Stimulated activated CD4-positive, alpha-beta T cell treated with anti-CD3 and anti-CD28 coated beads, Interleukin-12 subunit alpha, Interleukin-12 subunit beta, amount 100 ng/mL, for 4 hours (primary cell): ENCODE measurements around the gene SLC16A11.
"Not testable (repeated sequence)": the region's sequence is repeated elsewhere in the genome, so short reads cannot be mapped to it uniquely, and the experiment has no call there.

Experiments used
- DNase-seq: peaks from one replicate; pipeline ENCODE4 v3.0.0-alpha.2; 2020

SLC16A11 gene, protein sequence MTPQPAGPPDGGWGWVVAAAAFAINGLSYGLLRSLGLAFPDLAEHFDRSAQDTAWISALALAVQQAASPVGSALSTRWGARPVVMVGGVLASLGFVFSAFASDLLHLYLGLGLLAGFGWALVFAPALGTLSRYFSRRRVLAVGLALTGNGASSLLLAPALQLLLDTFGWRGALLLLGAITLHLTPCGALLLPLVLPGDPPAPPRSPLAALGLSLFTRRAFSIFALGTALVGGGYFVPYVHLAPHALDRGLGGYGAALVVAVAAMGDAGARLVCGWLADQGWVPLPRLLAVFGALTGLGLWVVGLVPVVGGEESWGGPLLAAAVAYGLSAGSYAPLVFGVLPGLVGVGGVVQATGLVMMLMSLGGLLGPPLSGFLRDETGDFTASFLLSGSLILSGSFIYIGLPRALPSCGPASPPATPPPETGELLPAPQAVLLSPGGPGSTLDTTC

DNA sequence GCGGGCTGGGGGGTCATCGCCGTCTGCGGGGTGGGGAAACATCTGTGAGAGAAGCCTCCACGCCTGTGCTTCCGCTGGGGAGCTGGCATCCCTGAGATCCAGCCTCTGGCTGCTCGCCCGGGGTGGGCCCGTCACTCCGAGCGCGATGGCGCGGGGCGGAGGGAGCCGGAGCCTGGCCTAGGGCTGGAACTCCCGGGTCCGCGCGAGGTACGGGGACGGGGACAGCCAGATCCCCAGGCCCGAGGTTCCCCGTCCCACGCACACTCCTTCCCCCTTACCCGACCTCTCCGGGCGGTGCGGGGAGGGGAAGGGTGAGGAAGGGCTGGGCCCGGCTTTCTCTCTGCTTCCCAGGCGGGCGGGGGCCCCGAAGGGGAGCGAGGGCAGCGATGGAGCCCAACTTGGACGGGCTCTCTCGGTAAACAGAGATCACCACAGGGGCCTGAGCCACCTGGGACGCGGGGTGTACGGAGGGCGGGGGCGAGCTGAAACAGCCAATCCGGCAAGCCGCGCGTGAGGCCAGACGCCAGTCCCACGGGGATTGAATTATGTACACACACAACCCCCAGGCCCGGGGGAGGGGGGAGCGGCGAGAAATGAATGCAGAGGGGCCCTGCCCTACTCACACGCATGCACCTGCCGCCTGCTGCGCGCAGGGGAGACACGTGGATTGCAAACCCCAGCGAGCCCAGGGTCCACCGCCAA, at the start of gene SLC16A11:
SLC16A11 (minus strand) TSS at position 596 of the 702 bp plus-strand sequence; CDS start at position 17, 579 bp downstream.
- peak; percentile 37 for DNase-seq

- DNase-seq: not testable (repeated sequence)
Measured at GRCh38 chr17:7091311-7092005, 47.6 kb upstream of the SLC16A11 start.

GRCh38 chr17:7089570-7089969, 45.7 kb upstream of the SLC16A11 start:
- not testable (repeated sequence) for DNase-seq

DNA sequence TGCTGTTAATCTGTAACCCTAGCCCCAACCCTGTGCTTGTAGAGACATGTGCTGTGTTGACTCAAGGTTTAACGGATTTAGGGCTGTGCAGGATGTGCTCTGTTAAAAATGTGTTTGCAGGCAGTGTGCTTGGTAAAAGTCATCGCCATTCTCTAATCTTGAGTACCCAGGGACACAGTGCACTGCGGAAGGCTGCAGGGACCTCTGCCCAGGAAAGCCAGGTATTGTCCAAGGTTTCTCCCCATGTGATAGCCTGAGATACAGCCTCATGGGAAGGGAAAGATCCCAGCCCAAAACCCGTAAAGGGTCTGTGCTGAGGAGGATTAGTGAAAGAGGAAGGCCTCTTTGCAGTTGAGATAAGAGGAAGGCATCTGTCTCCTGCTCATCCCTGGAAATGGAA, 44.5 kb upstream of the SLC16A11 start:
- DNase-seq: not testable (repeated sequence)

- no peak for DNase-seq
Measured at GRCh38 chr17:7084088-7084487, 40.2 kb upstream of the SLC16A11 start.

DNA sequence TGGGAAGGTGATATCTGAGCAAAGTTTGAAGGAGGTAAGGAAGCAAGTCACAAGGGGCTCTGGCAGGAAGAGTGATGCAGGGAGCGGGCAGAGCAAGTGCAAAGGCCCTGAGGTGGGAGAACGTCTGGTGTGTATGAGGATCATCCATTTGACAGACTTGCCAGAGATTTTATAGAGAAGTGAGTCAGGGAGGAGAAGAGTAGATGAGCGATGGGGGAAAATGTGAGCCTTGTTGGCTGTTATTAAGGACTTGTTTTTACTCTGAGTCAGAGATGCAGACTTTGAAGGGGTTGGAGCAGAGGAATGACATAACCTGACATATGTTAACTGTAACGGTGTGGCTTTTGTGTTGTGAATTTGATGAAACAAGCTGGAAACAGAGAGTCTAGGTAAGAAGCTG, 39.7 kb upstream of the SLC16A11 start:
- no peak for DNase-seq

DNA sequence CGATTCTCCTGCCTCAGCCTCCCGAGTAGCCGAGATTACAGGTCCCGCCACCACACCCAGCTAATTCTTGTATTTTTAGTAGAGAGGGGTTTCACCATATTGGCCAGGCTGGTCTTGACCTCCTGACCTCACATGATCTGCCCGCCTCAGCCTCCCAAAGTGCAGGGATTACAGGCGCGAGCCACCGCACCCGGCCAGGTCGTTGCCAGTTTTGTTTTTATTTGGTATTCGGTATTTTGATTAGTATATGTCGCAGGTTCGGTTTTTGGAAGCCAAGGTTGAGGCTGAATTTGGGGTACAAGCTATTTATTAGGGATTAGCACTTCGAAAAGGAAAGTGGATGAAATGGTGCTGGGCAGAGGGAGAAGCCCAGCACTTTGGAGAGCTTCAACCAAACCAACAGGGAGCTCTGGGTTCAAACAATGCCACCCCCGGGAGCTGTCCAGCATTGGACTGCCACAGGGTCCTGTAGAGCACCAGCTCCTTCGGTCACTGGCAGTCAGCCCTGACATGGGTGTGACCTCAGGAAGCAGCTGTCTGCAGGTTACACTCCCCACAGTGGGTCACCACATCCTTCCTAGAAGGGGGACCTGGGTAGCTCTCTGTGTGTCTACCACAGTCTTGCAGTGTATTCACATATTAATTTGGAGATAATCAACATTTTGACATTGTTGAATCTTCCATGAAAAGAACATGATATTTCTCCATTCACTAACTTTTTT, 37.6 kb upstream of the SLC16A11 start:
- DNase-seq: no peak

DNA sequence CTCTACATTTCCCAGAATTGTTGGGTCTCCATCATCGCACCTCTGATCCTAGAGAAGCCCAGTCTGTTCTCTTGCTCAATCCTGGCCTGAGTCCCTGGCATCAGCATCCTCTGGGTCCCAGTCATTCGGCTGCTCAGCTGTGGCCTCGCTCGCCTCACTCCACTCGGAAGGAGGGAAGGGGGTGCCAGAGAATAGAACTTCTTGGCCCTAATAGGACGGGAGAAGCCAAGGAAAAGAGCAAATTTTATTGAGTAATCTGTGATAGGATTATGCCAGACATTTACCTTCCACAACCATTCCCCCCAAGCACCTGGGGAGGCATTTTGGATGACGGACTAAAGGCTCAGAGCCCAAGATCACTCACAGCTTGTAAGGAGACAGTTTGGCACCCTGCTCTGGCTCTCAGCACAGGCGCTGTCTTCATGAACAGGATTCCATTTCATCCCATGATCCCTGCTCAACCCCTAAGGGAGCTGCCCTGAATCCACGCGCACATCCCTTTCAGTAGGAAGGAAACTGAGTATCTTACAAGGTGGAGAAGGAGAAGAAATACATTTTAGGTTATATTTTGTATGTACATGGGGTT, 36.7 kb upstream of the SLC16A11 start:
- no peak for DNase-seq

GRCh38 chr17:7079581-7080455, 35.9 kb upstream of the SLC16A11 start, which contains the start of gene CLEC10A:
TSS of gene CLEC10A (minus strand) at chr17:7080251. CDS start at chr17:7078812, 1,439 bp downstream.
- DNase-seq: no peak

DNA sequence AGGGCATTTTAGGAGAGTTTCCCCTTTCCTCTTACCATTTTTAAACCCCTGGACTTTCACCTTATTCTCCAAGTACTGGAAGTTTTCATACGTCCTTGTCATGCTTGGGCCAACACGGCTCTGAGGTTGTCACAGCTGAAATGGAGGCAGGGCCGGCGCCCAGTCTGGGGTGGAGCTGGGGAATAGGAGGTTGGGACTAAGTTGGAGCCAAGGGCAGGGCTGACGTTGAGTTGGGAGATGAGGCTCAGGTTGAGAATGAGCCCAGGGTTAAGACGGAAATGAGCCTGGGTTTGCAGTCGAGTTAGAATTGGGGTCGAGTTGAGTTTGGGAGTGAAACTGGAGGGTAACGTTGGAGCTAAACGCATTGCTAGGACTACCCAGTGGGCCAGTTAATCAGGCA, 34.8 kb upstream of the SLC16A11 start:
- DNase-seq: no peak

DNA sequence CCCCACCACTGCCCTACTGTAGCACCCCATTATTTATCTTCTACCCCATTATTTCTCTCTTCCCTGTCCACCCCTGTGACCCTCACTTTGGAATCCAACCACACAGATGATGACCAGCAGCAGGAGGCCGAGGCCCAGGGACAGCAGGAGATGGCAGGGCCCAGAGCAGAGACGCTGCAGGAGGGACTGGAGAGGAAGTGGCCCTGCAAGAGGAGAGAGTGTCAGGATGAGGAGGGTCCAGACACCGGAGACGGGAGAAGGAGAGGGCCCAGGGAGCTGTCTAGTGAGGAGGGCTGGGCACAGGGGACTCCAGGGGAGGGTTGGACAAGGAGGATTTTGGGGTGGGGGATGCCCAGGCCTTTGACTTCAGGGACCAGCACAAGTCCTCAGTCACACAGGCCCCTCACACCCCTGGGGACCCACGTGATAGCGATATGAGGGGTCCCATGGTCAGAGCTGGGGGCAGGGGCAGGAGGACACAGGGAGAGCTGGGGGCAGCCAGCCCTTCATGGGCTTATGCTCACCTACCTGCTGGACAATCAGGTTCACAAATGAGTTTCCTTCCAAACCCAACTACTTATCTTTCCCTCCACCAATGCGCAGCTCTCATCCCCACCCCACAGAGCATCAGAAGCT, 34.1 kb upstream of the SLC16A11 start:
- no peak for DNase-seq

GRCh38 chr17:7074931-7075330, 31.0 kb upstream of the SLC16A11 start:
- no peak for DNase-seq

- no peak for DNase-seq
Measured at GRCh38 chr17:7072406-7072805, 28.5 kb upstream of the SLC16A11 start.

- DNase-seq: no peak
Measured at GRCh38 chr17:7070712-7071111, 26.8 kb upstream of the SLC16A11 start.

GRCh38 chr17:7068268-7068667, 24.4 kb upstream of the SLC16A11 start:
- DNase-seq: no peak

DNA sequence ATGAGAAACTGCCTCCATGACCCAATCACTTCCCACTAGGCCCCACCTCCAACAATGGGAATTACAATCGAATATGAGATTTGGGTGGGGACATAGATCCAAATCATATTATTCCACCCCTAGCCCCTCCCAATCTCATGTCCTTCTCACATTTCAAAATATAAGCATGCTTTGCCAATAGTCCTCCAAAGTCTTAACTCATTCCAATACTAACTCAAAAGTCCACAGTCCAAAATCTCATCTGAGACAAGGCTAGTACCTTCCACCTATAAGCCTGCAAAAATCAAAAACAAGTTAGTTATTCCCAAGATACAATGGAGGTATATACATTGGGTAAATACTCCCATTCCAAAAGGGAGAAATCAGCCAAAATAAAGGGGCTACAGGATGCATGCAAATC, 23.3 kb upstream of the SLC16A11 start:
- no peak for DNase-seq

DNA sequence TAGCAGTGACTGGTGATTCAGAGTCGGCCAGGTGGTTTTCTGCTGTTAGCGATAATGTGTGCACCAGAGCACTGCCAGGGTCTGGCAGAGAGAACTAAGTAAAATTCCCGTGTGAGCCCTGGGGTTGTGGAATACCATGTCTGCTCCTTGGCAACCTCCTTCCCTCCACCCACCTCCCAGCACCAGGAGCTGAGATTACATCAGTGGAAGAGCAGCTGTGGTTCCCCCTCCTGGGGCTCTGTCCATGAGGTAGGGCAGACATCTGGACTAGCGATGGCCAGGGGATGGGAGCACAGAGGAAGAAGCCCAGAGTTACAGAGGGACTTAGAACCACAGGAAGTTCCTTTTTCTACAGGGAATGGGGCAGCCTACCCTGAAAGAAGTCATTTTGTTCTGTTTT, 20.4 kb upstream of the SLC16A11 start:
- no peak for DNase-seq

GRCh38 chr17:7063518-7064094, 19.7 kb upstream of the SLC16A11 start:
- no peak for DNase-seq

- peak; percentile 36 for DNase-seq
Measured at GRCh38 chr17:7060165-7060891, 16.4 kb upstream of the SLC16A11 start.
